ENCODE results near the gene SORL1-AS1.

The SORL1-AS1 gene

GRCh38 chr11:121497176-121497998 lies 44.6 kb upstream of the SORL1-AS1 start:
- no peaks in the 10 kb centered on the region for H3K27me3 ChIP-seq
- ATAC-seq (no peak), DNase-seq (no peak)
- H3K4me1 ChIP-seq = no peaks in the 10 kb centered on the region
- H3K27ac ChIP-seq = no peak overlapping the region
- in situ Hi-C loops (cut with MboI; ENCODE audit: low sequenced_read_pairs in 4 of 4) (no loop called here), intact Hi-C loops (cut with DNase I; ENCODE audit: low total_unique reads) (no loop called here)
- H3K36me3 ChIP-seq = no peaks in the 10 kb centered on the region
- no peak overlapping the region for H3K4me3 ChIP-seq
- no peaks in the 10 kb centered on the region for H3K9me3 ChIP-seq
- TF ChIP-seq POLR2A (IDR thresholded peaks at IDR 0.05) (no peak), CTCF (IDR thresholded peaks at IDR 0.05 in 4 of 5, conservative IDR thresholded peaks at IDR 0.05 in 1 of 5) (no peak)

GRCh38 chr11:121494355-121495099 lies 41.8 kb upstream of the SORL1-AS1 start:
- ATAC-seq (no peak), DNase-seq (no peak)
- no peak overlapping the region for H3K4me3 ChIP-seq
- no peaks in the 10 kb centered on the region for H3K36me3 ChIP-seq
- H3K4me1 ChIP-seq = no peaks in the 10 kb centered on the region
- H3K27ac ChIP-seq = no peak overlapping the region
- H3K9me3 ChIP-seq = no peaks in the 10 kb centered on the region
- no peaks in the 10 kb centered on the region for H3K27me3 ChIP-seq
- in situ Hi-C loops (cut with MboI; ENCODE audit: low sequenced_read_pairs in 4 of 4) = no loop called here
- no peak for TF ChIP-seq CTCF (IDR thresholded peaks at IDR 0.05 in 4 of 5, conservative IDR thresholded peaks at IDR 0.05 in 1 of 5)
- no peak for TF ChIP-seq POLR2A (IDR thresholded peaks at IDR 0.05)
- intact Hi-C loops (cut with DNase I; ENCODE audit: low total_unique reads) = no loop called here

- Histone ChIP-seq H3K4me3 (no peak overlapping the region), H3K4me1 (no peaks in the 10 kb centered on the region), H3K27ac (no peak overlapping the region), H3K36me3 (no peaks in the 10 kb centered on the region), H3K27me3 (no peaks in the 10 kb centered on the region), H3K9me3 (no peaks in the 10 kb centered on the region)
- ATAC-seq (peak; percentile 24 to 90), DNase-seq (no peak)
- in situ Hi-C loops (cut with MboI; ENCODE audit: low sequenced_read_pairs in 4 of 4) (no loop called here), intact Hi-C loops (cut with DNase I; ENCODE audit: low total_unique reads) (no loop called here)
- TF ChIP-seq POLR2A (IDR thresholded peaks at IDR 0.05) (no peak), CTCF (IDR thresholded peaks at IDR 0.05 in 4 of 5, conservative IDR thresholded peaks at IDR 0.05 in 1 of 5) (no peak)
Measured at GRCh38 chr11:121489823-121490222, 37.1 kb upstream of the SORL1-AS1 start.

GRCh38 chr11:121488641-121489040 lies 35.9 kb upstream of the SORL1-AS1 start:
- Histone ChIP-seq H3K27me3 (no peaks in the 10 kb centered on the region), H3K27ac (no peak overlapping the region), H3K4me1 (no peaks in the 10 kb centered on the region), H3K9me3 (no peaks in the 10 kb centered on the region), H3K36me3 (no peaks in the 10 kb centered on the region), H3K4me3 (no peak overlapping the region)
- in situ Hi-C loops (cut with MboI; ENCODE audit: low sequenced_read_pairs in 4 of 4) = no loop called here
- no peak for TF ChIP-seq POLR2A (IDR thresholded peaks at IDR 0.05)
- no peak for TF ChIP-seq CTCF (IDR thresholded peaks at IDR 0.05 in 4 of 5, conservative IDR thresholded peaks at IDR 0.05 in 1 of 5)
- ATAC-seq = no peak
- intact Hi-C loops (cut with DNase I; ENCODE audit: low total_unique reads) = no loop called here
- DNase-seq = no peak

Measured in gastrocnemius medialis (tissue), 4 donors.